HG03439 (cell line): ENCODE measurements around the gene PRL.

Experiments used
- ATAC-seq: cut with Tn5 transposase; IDR thresholded peaks from one replicate; pipeline ENCODE4 v1.9.1; 2021; ENCODE audit warnings: mild to moderate bottlenecking, moderate library complexity; ENCODE audit not compliant: unreplicated experiment

The PRL gene

GRCh38 chr6:22296936-22297335, at the start of gene PRL:
PRL (minus strand) TSS chr6:22297036; CDS start chr6:22296982, 54 bp downstream.
- no peak for ATAC-seq

GRCh38 chr6:22343864-22344263, 47.0 kb upstream of the PRL start:
- no peak for ATAC-seq

DNA sequence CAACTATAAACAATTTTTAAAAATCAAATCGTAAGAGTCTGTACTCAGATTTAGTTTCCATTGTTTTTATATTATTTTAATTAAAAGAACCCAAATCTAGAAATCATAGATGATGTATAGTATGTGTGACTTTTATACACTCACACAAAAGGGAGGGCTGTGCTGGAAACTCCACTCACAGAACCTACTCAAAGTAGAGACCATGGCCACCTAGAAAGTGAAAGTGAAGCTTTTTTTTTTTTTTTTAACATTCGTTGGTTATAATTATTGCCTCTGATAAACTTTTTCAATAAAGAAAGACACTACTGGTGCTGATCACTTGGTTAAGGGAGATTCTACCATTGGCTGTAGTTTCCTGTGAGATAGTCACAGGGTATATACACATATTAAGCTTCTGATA, 37.9 kb upstream of the PRL start:
- no peak for ATAC-seq

- no peak for ATAC-seq
These were observed 37.0 kb upstream of the PRL start for GRCh38 chr6:22333802-22334201.

GRCh38 chr6:22332711-22333110, 35.9 kb upstream of the PRL start:
- ATAC-seq = no peak

DNA sequence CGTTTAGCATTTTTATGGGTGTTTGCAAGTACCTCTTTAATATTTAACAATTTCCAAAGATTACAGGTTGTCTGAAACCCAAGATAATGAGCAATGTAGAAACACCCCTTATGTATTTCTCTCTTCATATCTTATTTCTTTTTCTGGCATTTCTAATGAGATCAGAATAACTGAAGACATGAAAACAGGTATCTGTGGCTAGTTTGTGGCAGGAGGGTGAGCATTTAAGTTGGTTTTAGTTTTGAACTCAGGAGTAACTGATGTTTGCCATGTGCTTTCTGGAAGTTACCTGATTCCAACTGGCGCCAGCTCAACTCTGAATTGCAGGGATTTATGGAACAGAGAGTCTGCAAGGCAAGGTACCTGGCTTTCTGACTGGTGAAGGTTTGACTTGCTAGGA, 35.4 kb upstream of the PRL start:
- no peak for ATAC-seq

GRCh38 chr6:22330941-22331340, 34.1 kb upstream of the PRL start:
- ATAC-seq = no peak

DNA sequence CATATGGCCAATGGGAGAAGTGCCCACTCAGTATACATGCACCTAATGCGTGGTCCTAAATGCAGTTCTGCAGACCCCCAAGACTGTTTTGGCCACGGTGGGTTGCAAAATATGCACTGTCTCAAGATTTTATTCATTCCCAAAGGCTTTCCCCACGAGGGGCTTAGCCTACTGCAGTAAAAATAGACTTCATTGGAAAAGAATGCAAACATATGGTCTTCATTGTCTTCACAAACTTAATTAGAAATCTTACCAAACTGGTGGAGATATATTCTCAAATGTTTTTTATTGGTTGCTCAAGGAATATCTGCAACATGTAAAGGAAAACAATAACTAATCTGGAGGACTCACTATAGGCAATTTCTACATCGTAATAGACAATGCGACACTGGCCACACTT, 31.6 kb upstream of the PRL start:
- no peak for ATAC-seq

DNA sequence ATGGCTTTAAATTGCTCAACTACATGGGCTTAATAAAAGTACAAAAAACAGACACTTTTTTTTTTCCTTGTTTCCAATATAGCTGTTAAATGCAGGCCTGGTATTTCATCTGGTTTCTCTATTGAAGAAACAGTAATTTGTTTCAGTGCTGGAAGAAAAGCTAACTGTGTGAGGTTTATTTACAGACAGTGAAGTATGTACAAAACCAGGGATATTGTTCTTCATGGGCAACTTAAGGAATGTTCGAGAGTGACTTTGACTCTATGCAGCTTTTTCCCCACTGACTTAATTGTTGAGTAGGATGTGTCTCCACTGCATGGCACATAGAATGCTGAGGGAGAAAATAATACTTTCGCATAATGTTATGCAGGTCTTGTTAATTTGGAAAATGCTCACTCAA, 31.0 kb upstream of the PRL start:
- no peak for ATAC-seq

DNA sequence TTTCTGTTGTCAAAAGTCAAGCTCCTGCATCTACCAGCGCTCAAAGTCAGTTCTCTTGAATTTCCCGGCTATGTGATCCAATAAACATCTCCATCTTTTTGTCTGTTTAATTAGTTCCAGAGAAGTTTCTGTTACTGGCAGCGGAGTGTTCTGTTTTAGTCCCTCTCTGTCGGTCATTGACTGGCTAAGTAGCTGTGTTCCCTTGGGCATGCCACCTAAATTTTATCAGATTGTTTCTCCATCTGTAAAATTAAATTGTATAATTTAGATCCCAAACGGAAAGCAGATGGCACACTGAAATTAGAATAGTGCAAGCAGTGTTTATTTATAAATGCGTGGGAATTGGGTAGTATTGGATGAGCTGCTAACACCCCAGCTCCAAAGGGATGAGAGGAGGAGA, 29.7 kb upstream of the PRL start:
- ATAC-seq = no peak

- no peak for ATAC-seq
These were observed 28.6 kb upstream of the PRL start for GRCh38 chr6:22325481-22325880.

- ATAC-seq = no peak
These were observed 27.0 kb upstream of the PRL start for GRCh38 chr6:22323848-22324247.

GRCh38 chr6:22322103-22323030, 25.5 kb upstream of the PRL start:
- no peak for ATAC-seq

DNA sequence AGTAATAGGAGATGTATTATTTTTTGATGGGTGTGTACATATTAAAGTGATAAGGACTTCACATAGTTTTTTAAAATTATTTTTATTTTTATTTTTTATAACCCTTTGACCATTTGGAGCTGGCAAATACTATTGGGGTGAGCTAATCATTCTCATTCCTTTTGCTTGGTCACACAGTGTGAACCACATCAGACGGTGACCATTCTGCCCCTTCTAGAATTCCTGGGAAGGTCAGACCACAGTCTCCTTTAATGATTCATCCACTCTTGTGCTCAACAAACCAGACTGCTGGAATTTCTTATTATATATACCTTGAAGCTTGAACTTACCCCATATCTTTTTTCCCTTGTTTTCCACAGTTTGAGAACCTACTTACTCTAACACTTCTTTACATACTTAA, 23.9 kb upstream of the PRL start:
- no peak for ATAC-seq

DNA sequence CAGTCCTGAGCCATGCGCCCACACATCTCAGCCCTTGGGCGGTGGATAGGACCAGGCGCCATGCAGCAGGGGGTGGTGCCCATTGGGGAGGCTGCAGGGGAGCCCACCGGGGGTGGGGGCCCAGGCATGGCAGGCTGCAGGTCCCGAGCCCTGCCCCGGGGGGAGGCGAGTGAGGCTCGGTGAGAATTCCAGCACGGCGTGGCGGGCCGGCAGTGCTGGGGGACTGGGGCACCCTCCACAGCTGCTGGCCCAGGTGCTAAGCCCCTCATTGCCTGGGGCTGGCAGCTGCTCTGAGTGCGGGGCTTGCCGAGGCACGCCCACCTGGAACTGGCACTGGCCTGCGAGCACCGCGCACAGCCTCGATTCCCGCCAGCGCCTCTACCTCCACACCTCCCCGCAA, 21.6 kb upstream of the PRL start:
- ATAC-seq = no peak

DNA sequence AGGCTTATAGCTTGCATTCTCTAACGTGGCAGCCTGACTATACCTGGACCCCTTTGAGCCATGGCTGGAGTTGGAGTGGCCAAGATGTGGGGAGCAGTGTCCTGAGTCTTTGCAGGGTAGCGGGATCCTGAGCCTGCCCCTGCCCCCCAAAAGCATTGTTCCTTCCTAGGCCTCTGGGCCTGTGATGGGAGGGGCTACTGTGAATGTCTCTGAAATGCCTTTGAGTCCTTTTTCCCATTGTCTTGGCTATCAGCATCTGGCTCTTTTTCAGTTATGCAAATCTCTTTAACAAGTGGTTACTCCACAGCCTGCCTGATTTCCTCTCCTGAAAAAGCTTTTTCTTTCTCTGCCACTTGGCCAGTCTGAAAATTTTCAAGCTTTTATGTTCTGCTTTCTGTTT, 17.0 kb upstream of the PRL start:
- ATAC-seq = no peak

- ATAC-seq = no peak
These were observed 12.1 kb upstream of the PRL start for GRCh38 chr6:22308939-22309338.

- no peak for ATAC-seq
These were observed 10.1 kb upstream of the PRL start for GRCh38 chr6:22306741-22307466.

DNA sequence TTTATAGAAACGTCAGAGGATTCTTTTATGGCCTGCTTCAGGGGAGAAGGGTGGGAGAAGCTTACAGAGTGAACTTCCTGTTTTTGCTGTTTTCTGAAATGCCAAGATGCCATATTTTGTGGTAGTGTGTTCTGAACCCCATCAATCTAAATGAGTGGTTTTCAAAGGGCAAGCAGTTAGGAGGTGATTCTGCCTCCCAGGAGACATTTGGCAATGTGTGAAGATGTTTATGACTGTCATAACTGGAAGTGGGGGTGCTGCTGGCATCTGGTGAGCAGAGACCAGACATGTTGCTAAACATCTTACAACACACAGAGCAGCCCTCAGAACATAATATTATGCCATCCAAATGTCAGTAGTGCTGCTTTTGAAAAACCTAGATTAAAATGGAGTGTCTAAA, 6.0 kb upstream of the PRL start:
- no peak for ATAC-seq

GRCh38 chr6:22300273-22300998, 3.6 kb upstream of the PRL start:
- ATAC-seq = no peak

DNA sequence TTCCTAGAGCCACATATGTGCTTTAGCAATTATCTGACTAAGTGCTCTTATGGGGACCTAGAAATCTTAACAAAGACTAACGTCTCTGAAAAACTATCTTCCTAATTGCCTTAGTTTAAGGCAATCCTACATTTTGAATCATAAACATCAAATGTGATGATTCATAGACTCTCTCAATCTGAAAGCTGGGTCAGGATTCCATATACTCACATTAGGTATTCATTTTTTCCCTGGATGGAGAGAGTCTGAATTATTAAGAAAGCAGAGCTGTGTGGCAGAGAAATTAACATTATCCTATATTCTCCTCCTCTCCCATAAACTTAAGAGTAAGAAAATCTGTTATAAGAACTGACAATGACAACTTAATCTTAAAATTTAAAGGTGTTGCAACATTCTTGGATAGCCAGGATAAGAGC, 1.6 kb upstream of the PRL start:
- no peak for ATAC-seq

GRCh38 chr6:22296067-22296466, 769 bp downstream of the PRL start:
- ATAC-seq = no peak
